CD4-positive, alpha-beta T cell (primary cell): ENCODE measurements around the gene TMEM63C. TPM values are rescaled to one million over a fixed set of nuclear protein-coding genes. Genes with fewer than 3 reads are reported as not detected.

Experiments
- ATAC-seq: fragments of 200-7000 bp; cut with Tn5 transposase; one replicate; pipeline ENCODE4 v1.10.0; 2022; ENCODE audit warnings: mild to moderate bottlenecking; ENCODE audit not compliant: poor library complexity
- CTCF ChIA-PET: fragments of 350-600 bp; sonication (Branson Sonifier 250); formaldehyde crosslinking; loops from one replicate; lab custom pipeline; 2021; ENCODE audit warnings: antibody characterized with exemption, inconsistent platforms; lab: Charles Lee
- POLR2A ChIA-PET: fragments of 350-600 bp; sonication (Branson Sonifier 250); formaldehyde crosslinking; loops from one replicate; lab custom pipeline; 2021; ENCODE audit warnings: antibody characterized with exemption, inconsistent platforms; lab: Charles Lee
- DNase-seq, 14 experiments: peaks; one replicate each; pipeline ENCODE4 v3.0.0-alpha.2; 2013 to 2020; ENCODE audit warnings: mixed read lengths in 2 of 14
- H3K27ac ChIP-seq, 2 donors: one replicate each; pipeline versions ENCODE4 v1.5.1 to v1.7.0; 2013; ENCODE audit warnings: low read length in 2 of 2, low read depth in 1 of 2, mild to moderate bottlenecking in 1 of 2
- H3K27me3 ChIP-seq, 2 experiments: 1 replicate in 1 of 2; 2 replicates in 1 of 2; pipeline versions ENCODE4 v1.6.1 to v1.7.0; 2013; ENCODE audit warnings: low read length in 2 of 2, control low read depth in 1 of 2, mild to moderate bottlenecking in 1 of 2, moderate library complexity in 1 of 2; ENCODE audit not compliant: insufficient read depth in 2 of 2, control insufficient read depth in 1 of 2
- H3K36me3 ChIP-seq: one replicate; pipeline ENCODE4 v1.6.1; 2013; ENCODE audit warnings: low read length, control low read depth; ENCODE audit not compliant: insufficient read depth
- H3K4me1 ChIP-seq: one replicate; pipeline ENCODE4 v1.6.1; 2013; ENCODE audit warnings: low read length, control low read depth; ENCODE audit not compliant: insufficient read depth
- H3K4me3 ChIP-seq: one replicate; pipeline ENCODE4 v1.5.1; 2013; ENCODE audit warnings: mild to moderate bottlenecking, low read length, moderate library complexity
- H3K9me3 ChIP-seq, 2 experiments: 1 replicate in 1 of 2; 2 replicates in 1 of 2; pipeline versions ENCODE4 v1.6.1 to v1.7.0; 2013; ENCODE audit warnings: low read length in 2 of 2, mild to moderate bottlenecking in 2 of 2, control low read depth in 1 of 2, moderate library complexity in 1 of 2; ENCODE audit not compliant: control insufficient read depth in 1 of 2, insufficient read depth in 1 of 2
- H3K27ac Mint-ChIP-seq: one replicate; pipeline ENCODE4 v1.8.0; 2020; ENCODE audit warnings: mixed read lengths
- H3K27me3 Mint-ChIP-seq: one replicate; pipeline ENCODE4 v1.8.0; 2021; ENCODE audit warnings: mixed read lengths
- H3K36me3 Mint-ChIP-seq: one replicate; pipeline ENCODE4 v1.8.0; 2021; ENCODE audit warnings: low read depth, mixed read lengths
- H3K4me1 Mint-ChIP-seq: one replicate; pipeline ENCODE4 v1.8.0; 2021; ENCODE audit warnings: low read depth, mixed read lengths
- H3K4me3 Mint-ChIP-seq: one replicate; pipeline ENCODE4 v1.8.0; 2020; ENCODE audit warnings: mild to moderate bottlenecking, mixed read lengths
- H3K9me3 Mint-ChIP-seq: one replicate; pipeline ENCODE4 v1.8.0; 2020; ENCODE audit warnings: mixed read lengths
- CTCF ChIP-seq: fragments of 200-600 bp; IDR thresholded peaks from one replicate; pipeline ENCODE4 v1.8.0; 2022; ENCODE audit warnings: antibody characterized with exemption, mild to moderate bottlenecking
- intact Hi-C, 2 experiments: fragments of 100-400 bp; cut with DNase I in 1 of 2; cut with micrococcal nuclease in 1 of 2; formaldehyde crosslinking; loops; one replicate each; pipeline versions ENCODE4 v1.15.1 to v1.9.0; 2023 to 2025; cut with DNase I, micrococcal nuclease
- total RNA-seq, 174 experiments: library from RNA in 2 of 174; stranded (reverse) in 2 of 174; gene quantifications; one replicate each; pipeline ENCODE4 v1.2.3 and lab custom pipeline; 2021 to 2026

The TMEM63C gene
- total RNA-seq, 2 experiments from 2014 or later, result 0.58 to 0.89 TPM

GRCh38 chr14:77296906-77297305, 115.3 kb downstream of the TMEM63C start:
- CTCF ChIA-PET, result no interaction called here
- peaks cover 6% of the 10 kb centered on the region for H3K36me3 Mint-ChIP-seq
- no peak overlapping the region for H3K27ac Mint-ChIP-seq
- POLR2A ChIA-PET, result no interaction called here
- no peaks in the 10 kb centered on the region for H3K9me3 Mint-ChIP-seq
- Histone ChIP-seq H3K27ac (no peak overlapping the region), H3K4me3 (no peak overlapping the region), H3K36me3 (no peaks in the 10 kb centered on the region), H3K4me1 (no peaks in the 10 kb centered on the region), H3K27me3 (no peaks in the 10 kb centered on the region), H3K9me3 (no peaks in the 10 kb centered on the region)
- no peak for DNase-seq
- H3K4me3 Mint-ChIP-seq, result no peak overlapping the region
- intact Hi-C loops, result no loop called here
- ATAC-seq, result no peak
- H3K27me3 Mint-ChIP-seq, result no peaks in the 10 kb centered on the region
- H3K4me1 Mint-ChIP-seq, result no peaks in the 10 kb centered on the region
- no peak for TF ChIP-seq CTCF

DNA sequence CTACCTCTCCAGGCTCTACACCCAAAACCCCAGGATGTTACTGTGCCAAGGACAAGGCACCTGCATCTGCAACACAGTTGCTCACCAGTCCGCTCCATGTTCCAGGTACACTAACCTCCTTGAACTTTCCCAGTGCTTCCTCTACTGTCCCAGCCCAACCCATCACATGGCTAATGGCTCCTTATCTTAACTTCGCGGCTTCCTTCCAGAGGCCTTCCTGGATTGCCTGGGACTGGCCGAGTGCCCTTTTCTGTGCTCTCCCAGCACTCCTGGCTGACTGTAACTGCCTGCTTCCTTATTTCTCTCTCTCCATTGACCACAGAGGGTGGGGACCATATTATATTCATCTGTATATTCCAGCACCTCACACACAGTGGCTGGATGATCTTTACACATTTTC, 118.2 kb downstream of the TMEM63C start:
- no peak for TF ChIP-seq CTCF
- Histone ChIP-seq H3K27ac (no peak overlapping the region), H3K36me3 (no peaks in the 10 kb centered on the region), H3K4me3 (no peak overlapping the region), H3K9me3 (no peaks in the 10 kb centered on the region), H3K27me3 (no peaks in the 10 kb centered on the region), H3K4me1 (no peaks in the 10 kb centered on the region)
- intact Hi-C loops, result loop anchor here (2.0 to 5.0 kb wide), 3 partner anchors 251 to 1298 kb away; no protein-coding TSS in a partner anchor
- ChIA-PET CTCF (interaction anchor here (3.0 kb wide), 1 partner anchor 16 kb away, joined by 18 read pairs; no protein-coding TSS in a partner anchor), POLR2A (no interaction called here)
- Mint-ChIP-seq H3K4me3 (no peak overlapping the region), H3K36me3 (peaks cover 6% of the 10 kb centered on the region), H3K27ac (no peak overlapping the region), H3K9me3 (no peaks in the 10 kb centered on the region), H3K27me3 (no peaks in the 10 kb centered on the region), H3K4me1 (no peaks in the 10 kb centered on the region)
- DNase-seq (no peak), ATAC-seq (no peak)

GRCh38 chr14:77301103-77301502, 119.5 kb downstream of the TMEM63C start:
- Mint-ChIP-seq H3K4me3 (no peak overlapping the region), H3K36me3 (peaks cover 6% of the 10 kb centered on the region), H3K9me3 (no peaks in the 10 kb centered on the region), H3K27ac (no peak overlapping the region), H3K4me1 (no peaks in the 10 kb centered on the region), H3K27me3 (no peaks in the 10 kb centered on the region)
- Histone ChIP-seq H3K9me3 (no peaks in the 10 kb centered on the region), H3K4me1 (no peaks in the 10 kb centered on the region), H3K27me3 (no peaks in the 10 kb centered on the region), H3K36me3 (peaks cover 4% of the 10 kb centered on the region), H3K27ac (no peak overlapping the region), H3K4me3 (no peak overlapping the region)
- DNase-seq, result peak; percentile 27 to 69 (median 40)
- intact Hi-C loops, result loop anchor here (2.0 to 5.0 kb wide), 3 partner anchors 250 to 1296 kb away; no protein-coding TSS in a partner anchor
- ATAC-seq, result peak; percentile 48
- TF ChIP-seq CTCF, result peak; percentile 60
- ChIA-PET CTCF (interaction anchor here (1.3 to 3.0 kb wide), 2 partner anchors 8 to 14 kb away, joined by 4 to 18 read pairs; no protein-coding TSS in a partner anchor), POLR2A (no interaction called here)
